GM19351 (cell line): ENCODE data around the gene VPS13D.

ENCODE experiments used
- ATAC-seq: cut with Tn5 transposase; IDR thresholded peaks from one replicate; pipeline ENCODE4 v1.9.1; 2021; ENCODE audit warnings: mild to moderate bottlenecking, moderate library complexity; ENCODE audit not compliant: unreplicated experiment

Gene VPS13D

DNA sequence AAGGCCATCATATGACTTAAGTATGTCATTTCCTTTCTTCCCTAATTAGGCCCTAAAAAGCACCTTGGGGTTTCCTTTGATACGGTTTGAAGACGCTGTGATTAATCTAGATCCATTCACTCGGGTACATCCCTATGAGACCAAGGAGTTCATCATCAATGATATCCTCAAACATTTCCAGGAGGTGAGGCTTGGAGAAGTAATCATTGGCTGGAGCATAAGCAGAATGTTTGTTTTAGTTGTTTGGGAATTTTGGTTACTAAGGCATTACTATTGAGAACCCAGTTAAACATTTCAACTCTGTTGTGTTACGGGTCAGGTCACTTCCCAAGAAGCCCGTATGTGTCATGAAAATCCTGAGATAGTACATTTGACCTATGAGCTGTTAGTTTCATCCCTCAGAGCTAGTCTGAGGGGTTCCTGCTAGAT, 185.2 kb downstream of the VPS13D start:
- ATAC-seq: no peak

DNA sequence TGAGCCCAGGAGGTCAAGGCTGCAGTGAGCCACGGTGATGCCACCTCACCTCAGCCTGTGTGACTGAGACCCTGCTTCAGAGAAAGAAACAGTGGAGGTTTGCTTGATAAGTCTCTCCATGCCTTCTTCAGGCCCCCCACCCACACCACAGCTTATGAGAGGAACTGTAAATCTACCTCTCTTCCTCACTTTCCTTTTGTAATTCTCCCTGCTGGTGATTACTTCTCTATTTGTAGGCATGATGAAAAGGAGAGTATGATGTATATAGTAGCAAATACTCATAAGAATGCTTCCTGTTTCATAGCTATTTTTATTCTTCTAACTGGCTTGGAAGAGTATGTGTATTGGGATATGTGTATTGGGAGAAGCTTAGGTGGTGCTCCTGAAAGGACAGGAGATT, 186.3 kb downstream of the VPS13D start:
- no peak for ATAC-seq

DNA sequence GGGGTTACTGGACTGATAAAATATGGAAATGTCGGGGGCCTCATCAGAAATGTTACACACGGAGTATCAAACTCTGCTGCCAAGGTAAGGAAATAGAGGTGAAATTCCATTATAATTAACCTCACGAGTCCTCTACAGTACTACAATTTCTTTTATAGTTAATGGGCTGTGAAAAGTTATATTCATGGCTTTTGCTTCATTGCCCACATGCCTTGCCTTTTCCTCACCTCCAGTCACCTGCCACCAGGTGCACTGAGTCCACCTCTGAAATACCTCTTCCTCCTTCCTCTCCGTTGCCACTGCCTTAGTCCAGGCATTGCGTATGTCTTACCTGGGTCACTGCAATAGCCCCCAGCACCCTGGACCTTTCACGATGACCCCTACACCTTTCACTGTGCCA, 186.9 kb downstream of the VPS13D start:
- no peak for ATAC-seq

DNA sequence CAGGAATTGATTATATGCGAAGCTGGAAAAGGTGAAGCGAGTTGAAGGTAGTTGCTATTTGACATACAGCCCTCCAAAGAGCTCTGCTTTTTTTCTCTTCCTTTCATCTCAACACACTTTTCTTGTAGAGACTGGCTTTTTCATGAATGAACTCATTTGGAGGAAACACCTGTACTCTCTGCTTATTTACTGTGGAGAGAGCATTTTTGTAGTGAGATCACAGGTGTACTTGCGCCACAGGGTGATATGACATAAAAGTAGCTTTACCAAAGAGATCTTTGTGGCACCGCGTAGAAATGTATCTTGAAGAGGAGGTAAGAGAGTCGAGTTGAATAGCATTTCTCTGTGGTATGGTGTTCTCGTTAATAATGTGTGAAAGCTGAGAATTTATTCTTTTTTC, 187.6 kb downstream of the VPS13D start:
- ATAC-seq: no peak

DNA sequence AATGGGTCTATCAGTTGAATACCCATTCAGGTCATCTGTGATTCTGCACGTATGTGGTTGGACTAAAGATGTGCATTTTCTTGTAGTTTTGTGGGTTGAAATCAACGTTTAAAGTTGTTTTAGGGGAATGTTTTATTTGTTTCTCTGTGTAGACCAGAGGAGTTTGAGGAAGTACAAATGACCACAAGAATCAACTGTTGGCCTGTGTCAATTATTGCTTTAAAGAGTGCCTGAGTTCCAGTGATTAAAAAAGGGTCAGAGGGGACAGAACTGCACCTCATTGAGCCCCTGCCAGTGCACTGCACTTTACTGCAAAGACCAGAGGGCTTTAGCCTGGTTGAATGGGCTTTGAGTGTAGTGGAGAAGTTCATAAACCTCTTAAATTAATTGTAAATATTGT, 190.3 kb downstream of the VPS13D start:
- ATAC-seq: no peak

DNA sequence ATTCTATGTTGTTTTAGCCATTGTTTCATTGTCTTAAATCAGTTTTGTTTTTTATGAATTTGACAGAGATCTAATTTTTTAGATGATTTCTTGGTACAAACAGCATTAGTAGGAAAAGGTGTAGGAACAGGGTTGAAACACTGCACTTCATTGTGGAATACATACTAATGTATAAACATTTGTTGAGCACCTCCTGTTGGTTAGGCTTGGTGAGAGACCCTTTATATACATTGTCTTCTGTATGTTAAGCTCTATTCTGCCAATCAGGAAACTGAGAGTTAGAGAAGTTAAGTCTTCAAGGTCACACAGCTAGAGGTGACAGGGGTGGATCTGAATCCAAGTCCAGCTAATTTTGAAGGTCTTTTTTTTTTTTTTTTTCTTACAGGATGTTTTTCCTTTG, 192.7 kb downstream of the VPS13D start:
- ATAC-seq: no peak

DNA sequence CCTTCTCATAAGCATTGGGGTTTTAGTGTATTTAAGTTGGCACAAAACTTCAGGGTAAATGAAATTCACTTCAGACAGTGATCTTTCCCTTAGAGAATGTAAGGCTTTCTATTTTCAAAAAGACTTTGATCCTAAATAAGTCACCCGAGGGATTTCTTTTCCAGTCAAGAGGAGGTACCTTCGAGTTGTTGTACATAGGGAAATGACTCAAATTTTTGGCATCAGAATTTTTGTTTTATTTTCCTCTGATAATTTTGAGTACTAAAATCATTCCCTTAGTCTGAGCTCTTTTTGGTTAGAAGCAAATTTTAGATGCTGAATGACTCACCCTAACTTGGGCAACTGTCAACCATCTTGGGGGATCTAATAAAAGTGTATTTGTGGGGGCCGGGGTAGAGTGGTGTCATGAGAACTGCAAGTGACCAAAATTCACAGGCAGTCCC, 194.3 kb downstream of the VPS13D start:
- no peak for ATAC-seq

DNA sequence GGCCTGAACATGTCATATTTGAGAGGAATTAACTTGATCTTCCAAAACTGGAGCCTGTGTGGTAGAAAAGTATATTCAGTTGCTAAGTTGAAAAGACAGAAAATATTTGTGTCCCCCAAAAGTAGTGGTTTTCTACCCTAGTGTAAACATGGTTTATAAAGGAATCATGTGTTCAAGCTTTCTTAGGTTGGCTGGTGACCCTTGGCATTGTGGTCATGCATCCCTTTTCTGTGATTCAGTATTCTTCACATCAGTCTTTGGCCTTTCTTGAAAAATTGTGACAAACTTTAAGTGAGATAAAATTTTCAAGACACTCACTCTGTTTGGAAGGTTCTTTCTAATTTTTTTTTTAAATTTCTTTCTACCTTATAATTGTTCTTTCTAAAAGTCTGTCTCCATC, 195.0 kb downstream of the VPS13D start:
- ATAC-seq: no peak

DNA sequence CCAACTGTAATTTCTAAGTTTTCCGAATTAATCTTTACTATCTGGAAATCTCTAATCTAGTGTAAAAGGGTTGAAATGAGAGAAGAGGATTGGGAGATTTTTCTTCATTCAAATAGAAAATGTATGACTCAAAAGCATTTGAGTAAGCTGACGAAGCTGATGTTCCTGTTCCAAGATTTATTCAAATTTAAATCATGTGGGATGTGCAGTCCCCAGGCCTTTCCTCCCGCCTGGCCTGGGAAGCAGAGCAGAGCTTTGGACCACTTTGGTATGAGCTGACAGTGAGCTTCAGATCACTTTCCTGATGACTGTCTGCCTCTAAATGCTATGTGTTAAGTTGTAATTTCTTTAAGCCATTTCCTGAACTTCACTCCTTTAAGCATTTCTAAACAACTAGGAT, 196.2 kb downstream of the VPS13D start:
- no peak for ATAC-seq

DNA sequence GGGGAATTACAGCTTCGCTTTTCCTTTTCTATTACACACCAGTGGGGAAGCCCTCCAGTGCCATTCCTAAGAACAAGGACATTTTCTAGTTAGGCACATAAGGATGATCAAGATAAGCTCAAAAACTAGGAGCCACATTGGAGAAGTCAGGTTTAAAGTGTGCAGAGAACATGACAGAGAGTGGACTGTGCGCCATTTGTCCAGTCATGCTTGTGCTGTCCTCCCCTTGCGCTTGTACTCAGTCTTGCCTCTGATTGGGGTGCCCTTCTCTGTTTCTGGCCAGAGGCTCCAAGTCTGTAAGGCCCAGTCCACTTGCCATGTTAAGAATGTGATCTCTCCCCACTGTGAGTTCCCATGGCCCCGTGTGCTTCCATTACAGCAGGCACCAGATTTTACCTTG, 198.5 kb downstream of the VPS13D start:
- no peak for ATAC-seq

DNA sequence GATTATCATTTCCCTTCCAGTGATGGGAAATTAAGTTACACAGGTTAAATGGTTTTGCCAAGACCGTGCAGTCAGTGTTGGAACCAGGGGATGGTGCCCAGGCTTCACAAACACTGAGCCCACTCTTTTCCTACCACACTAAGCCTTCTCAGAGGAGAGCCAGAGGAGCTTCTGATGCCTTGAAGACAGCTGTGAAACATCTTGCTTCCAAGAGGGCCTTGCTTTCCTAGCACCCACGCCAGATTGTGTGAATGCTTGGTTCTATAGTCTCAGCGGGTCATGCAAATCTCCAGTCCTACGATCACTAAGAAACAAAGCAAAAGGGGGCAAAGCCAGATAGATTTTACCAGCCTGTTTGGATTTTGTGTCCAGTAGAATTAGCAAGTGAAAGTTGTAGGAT, 200.7 kb downstream of the VPS13D start:
- ATAC-seq: no peak

DNA sequence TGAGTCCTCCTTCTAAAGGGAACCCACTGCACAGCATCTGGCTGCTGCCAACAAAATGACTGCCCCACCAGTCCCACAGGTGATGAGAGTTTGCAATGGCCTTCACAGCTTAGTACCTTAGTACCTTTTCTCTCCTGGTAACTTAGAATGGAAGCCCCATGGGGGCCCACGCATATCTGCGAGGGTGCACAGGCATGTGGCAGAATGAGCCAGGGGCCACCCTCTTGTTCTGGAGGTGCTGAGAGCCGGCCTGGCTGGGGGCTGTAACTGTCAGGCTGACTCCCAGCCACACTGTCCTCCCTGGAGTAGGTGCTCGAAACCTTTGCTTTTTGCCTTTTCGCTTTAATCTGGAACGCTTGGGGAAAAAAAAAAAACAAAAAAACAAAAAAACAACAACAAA, 203.1 kb downstream of the VPS13D start:
- no peak for ATAC-seq

DNA sequence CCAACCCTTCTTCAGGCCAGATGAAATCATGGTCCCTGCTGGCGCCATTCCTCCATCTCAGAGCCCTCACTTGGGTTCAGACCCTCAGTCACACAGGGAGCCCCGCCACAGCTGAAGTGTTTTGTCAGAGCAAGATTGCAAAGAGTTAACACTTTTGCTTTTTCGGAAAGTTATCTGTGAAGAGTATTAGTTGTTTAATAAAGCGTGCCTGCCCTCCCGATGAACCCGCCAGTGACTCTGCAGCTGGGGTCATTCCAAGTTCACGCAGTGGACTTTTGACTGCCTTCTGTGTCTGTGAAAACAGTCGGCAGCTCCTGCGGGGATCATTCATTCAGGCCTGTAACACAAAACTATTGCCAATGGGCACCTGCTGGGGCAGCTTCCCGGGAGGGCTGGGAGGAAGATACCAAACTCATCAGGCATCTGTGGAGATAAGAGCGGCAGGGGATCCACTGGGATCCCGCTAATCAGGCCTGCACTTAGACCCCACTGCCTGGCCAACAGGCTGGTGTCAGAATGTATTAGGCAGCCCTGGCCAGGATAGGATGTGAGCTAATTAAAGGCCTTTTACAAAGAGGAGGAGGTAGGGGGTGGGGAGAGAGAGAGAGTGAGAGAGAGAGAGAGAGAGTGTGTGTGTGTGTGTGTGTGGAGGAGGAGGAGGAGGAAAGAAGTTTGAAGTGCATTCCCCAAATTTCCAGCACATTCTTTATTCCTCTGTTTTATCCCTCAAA, 203.7 kb downstream of the VPS13D start:
- ATAC-seq: no peak

DNA sequence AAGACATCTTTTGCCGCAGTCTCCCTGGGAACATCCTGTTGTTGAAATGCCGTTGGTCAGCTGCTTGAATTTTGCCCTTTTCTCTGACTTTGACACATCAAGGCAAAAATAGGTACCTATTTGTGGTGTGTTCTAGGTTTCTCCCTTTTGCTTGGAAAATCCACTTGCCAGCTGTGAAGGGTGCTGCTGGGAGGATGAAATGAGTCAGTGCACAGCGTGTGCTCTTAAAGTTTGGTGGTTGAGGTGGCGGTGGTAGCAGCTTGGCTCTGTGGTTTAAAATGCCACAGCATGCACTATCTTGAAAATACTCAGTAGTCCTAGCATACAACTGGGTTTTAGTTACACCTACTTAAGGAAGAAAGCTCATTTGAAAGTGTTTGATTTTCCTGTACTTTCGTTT, 204.3 kb downstream of the VPS13D start:
- no peak for ATAC-seq

DNA sequence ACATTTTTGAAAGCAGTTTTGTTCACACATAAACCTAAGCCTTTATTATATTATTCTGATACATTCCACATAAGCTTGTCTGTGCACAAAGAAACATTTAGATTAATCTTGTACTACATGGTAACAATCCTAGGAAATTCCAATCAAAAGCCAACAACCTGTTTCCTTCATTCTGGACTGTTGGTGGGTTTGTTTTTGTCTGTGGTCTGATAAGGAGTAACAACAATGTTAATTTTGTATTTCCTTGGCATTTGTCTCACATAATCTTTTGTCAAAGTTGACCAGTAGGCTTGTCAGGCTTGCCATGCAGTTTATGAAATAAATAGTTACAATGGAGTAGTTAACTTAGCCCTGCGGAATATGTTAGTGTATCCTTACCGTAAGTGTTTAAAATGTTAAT, 204.9 kb downstream of the VPS13D start:
- ATAC-seq: no peak

DNA sequence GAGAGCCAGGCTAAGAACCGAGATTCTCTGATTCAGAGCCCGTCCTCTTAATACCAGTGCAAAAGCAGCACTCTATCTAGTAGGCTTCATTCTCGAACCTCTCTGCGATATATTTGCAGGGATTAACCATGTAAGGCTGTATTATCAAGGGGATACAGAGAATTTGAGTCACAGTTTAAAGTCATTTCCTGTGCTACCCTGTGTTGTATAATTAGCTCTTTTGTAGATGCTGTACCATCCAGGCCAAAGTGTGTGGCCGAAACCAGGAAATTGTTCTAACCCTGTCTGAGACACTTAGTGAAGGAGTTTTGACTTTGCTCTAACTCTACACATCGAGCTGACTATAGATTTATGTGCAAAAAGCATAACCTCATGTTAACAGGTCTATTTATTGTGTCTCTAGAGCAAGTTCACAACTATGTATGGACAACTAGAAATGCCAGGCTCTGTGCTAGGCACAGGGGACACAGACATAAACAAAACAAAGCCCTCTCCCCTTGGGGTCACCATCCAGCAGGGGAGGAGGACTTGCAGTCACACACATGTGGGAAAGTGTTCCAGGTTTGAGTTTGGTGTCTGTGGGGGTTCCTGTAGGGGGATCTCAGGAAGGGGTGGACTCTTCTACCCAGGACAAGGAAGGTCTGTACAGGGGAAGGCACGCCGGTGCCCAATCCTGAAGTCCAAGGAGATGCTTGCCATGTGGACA, 206.0 kb downstream of the VPS13D start:
- peak; percentile 84 for ATAC-seq

DNA sequence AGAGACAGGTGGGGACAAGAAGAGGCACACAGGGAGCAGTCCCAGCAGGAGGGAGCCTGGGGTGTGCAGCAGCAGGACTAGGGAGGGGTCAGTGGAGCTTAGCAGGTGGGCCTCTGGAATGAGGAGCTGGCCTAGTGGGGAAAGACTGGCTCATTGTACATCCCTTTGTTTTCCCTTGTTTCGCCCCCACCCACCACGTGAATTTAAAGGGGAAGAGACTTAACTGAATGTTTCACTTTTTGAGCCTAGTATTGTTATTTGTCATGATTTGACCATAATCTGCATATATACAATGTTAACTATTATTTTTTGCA, 206.5 kb downstream of the VPS13D start:
- ATAC-seq: no peak

DNA sequence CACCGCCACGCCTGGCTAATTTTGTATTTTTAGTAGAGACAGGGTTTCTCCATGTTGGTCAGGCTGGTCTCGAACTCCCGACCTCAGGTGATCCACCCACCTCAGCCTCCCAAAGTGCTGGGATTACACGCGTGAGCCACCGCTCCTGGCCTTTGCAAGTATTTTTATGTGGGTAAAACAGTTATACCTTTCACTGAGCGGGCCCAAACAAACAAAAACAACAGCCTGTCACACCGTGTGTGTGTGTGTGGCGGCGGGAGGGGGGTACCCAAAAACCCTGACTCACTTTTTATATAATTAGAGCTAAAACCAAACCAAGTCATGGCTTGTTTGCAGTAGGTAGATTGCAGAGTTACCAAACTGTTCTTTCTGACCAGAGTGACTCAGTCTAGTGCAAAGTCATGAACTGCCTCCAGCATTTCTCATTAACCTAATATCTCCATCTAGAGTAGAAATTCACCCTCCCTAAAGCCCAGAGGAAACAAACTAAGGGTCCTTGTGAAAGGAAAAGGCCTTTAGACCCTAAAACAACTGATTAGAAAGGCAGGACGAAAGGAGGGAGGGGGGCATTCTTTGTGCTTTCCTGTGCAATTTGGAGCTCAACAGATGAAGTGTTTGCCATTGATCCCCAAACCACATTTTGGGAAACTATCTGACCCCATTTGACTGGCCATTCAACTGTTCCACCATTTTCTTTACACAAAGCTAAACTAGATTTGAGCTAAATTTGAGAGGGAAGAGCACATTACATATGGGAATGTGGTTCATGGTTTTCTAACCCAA, 207.2 kb downstream of the VPS13D start:
- ATAC-seq: no peak

DNA sequence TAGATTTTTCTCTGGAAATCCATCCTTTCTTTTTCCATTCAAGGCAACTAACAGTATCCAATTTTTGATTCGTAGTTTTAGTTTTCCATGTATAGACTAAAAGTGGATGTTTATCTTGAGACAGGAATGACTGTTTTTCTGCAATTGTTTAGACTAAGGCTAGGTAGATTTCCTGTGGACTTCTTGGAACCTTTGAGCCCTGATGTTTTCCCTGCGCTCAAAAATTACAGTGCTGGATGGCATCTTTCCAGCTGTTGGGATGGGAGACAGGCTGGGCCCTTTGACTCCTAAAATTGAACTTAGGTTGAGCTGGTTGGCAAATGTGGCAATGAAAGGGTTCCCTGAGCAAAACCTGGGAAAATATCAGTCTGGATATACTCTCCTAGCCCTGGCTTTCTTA, 207.8 kb downstream of the VPS13D start:
- ATAC-seq: no peak

DNA sequence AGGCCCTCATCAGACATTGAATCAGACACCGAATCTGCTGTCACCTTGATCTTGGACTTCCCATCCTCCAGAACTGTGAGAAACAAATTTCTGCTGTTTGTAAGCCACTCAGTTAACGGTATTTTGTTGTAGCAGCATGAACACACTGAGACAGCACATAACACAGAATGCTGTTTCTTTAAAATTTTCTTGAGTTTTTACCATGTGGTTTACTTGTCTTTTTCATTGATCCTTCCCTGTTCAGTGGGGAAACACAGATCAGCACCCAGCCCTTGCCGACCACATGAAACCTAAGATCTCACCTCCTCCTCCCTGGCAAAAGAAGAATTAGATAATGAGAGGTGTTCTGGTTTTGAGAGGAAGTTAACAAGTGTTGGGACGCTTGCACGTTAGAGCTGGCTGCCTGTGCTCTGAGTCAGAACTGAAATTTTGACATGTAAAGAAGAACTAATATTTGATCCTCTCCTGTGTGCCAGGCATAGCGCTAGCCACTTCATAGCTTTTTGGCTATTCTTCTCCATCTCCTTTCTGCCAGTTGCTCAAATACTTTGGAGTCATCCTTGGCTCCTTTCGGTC, 208.6 kb downstream of the VPS13D start:
- ATAC-seq: peak; percentile 47

DNA sequence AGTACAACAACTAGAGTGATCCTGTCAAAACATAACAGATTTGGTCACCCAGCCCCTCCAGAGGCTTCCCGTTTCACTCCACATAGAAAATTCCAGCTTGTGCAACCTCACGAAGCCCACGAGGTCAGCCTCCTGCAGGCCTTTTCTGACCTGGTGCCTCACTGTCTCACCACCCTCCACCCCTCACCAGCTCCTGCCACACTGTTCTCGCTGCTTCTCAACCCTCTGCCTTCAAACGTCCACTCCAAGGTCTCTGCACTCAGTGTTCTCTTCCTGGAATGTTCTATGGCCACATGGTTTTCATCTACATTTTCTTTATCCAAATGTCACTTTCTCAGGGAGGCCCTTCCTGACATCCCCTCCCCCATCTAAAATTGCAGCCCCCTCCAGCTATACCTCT, 209.2 kb downstream of the VPS13D start:
- ATAC-seq: no peak
